AG04449 (cell line): ENCODE results near the gene SCN1B.
"Not testable (repeated sequence)": the region's sequence is repeated elsewhere in the genome, so short reads cannot be mapped to it uniquely, and the experiment has no call there.

Experiments
- CTCF ChIA-PET: fragments of 350-600 bp; formaldehyde crosslinking; extraction: SDS; loops from one replicate; lab custom pipeline; 2021; ENCODE audit warnings: antibody characterized with exemption; lab: Yijun Ruan, JAX
- POLR2A ChIA-PET: fragments of 400-600, 350-600 bp; formaldehyde crosslinking; extraction: SDS; loops from one replicate; lab custom pipeline; 2020; ENCODE audit warnings: antibody characterized with exemption, inconsistent platforms; lab: Yijun Ruan, JAX
- DNase-seq: peaks from one replicate; pipeline ENCODE4 v3.0.0-alpha.2; 2010; ENCODE audit warnings: low read depth, low spot score
- H3K4me3 ChIP-seq: 2 replicates; pipeline ENCODE4 v1.5.1; 2011; ENCODE audit warnings: low read depth, mild to moderate bottlenecking, control low read depth, low read length
- CTCF ChIP-seq: IDR thresholded peaks from one replicate; pipeline ENCODE4 v1.5.1; 2011; ENCODE audit warnings: mild to moderate bottlenecking, moderate library complexity, low read length, control low read depth, inconsistent platforms; ENCODE audit not compliant: insufficient read depth; ENCODE audit errors: missing control alignments

The SCN1B gene

GRCh38 chr19:35011737-35012682 lies 18.3 kb upstream of the SCN1B start:
- no peak overlapping the region for H3K4me3 ChIP-seq
- CTCF ChIA-PET, result interaction anchor here (0.9 to 5.6 kb wide), 10 partner anchors 10 to 85 kb away, joined by 3 to 67 read pairs (median 5); partner anchors contain the start of gene GRAMD1A

GRCh38 chr19:35013041-35013819 lies 17.0 kb upstream of the SCN1B start:
- ChIA-PET POLR2A (interaction anchor here (0.6 kb wide), 1 partner anchor 12 kb away, joined by 3 read pairs; no protein-coding TSS in a partner anchor), CTCF (interaction anchor here (0.7 to 5.6 kb wide), 13 partner anchors 8 to 86 kb away, joined by 3 to 67 read pairs (median 6); partner anchors contain the start of gene GRAMD1A)
- H3K4me3 ChIP-seq, result no peak overlapping the region
- peak; percentile 96 for TF ChIP-seq CTCF
- no peak for DNase-seq

More at GRCh38 chr19:35011737-35012682, 18.3 kb upstream of the SCN1B start:
- POLR2A ChIA-PET, result no interaction called here
- DNase-seq, result no peak
- TF ChIP-seq CTCF, result no peak

DNA sequence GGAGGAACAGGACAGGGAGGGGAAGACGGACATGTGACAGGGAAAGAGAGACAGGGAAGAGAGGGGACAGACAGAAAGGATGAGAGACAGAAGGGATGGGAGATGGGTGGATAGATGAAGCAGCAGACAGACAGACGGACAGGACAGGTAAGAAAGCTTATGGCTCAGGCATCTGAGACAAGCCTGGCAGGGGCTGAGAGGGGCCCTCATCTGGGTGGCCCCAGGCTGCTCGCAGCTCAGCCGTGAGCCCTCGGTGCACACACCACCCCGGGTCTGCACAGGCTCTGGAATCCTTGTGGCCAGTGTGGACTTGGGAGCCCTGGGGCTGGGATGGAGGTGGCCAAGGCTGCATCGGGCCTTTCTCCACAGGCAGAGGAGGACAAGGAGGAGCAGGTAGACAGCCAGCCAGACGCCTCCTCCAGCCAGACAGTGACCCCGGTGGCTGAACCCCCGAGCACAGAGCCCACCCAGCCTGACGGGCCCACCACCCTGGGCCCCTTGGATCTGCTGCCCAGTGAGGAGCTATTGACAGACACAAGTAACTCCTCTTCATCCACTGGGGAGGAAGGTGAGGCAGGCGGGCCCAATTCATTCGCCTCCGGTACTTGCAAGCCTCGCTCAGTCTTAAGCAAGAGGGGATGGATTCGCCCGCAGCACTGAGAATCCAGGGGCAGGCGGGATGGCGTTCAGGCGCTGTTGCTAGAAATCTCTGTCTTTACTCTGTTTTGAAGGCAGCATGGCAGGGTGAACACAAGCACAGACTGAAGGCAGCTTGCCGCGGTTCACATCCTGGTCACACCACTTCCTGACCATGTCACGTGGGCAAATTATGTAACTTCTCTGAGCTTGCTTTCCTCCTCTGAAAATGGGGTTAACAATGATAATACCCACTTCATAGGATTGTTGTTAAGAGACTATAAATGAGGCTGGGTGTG lies 16.2 kb upstream of the SCN1B start:
- ChIA-PET CTCF (interaction anchor here (0.7 to 5.6 kb wide), 9 partner anchors 9 to 122 kb away, joined by 3 to 67 read pairs (median 6); partner anchors contain the start of gene GRAMD1A), POLR2A (interaction anchor here (0.6 kb wide), 1 partner anchor 13 kb away, joined by 3 read pairs; no protein-coding TSS in a partner anchor)
- TF ChIP-seq CTCF, result no peak
- H3K4me3 ChIP-seq, result no peak overlapping the region
- DNase-seq, result no peak

DNA sequence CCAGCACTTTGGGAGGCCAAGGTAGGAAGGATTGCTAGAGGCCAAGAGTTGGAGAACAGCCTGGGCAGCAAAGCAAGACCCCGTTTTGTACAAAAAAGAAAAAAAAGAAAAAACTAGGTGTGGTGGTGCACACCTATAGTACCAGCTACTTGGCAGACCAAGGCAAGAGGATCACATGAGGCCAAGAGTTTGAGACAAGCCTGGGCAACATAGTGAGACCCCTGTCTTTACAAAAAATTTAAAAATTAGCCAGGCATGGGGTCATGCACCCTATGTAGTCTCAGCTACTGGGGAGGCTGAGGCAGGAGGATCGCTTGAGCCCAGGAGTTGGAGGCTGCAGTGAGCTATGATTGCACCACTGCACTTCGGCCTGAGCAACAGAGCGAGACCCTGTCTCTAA lies 15.5 kb upstream of the SCN1B start:
- POLR2A ChIA-PET, DNase-seq, H3K4me3 ChIP-seq: not testable (repeated sequence)
- CTCF ChIA-PET, result interaction anchor here (1.3 to 5.6 kb wide), 8 partner anchors 10 to 121 kb away, joined by 3 to 67 read pairs (median 6); partner anchors contain the start of gene GRAMD1A

DNA sequence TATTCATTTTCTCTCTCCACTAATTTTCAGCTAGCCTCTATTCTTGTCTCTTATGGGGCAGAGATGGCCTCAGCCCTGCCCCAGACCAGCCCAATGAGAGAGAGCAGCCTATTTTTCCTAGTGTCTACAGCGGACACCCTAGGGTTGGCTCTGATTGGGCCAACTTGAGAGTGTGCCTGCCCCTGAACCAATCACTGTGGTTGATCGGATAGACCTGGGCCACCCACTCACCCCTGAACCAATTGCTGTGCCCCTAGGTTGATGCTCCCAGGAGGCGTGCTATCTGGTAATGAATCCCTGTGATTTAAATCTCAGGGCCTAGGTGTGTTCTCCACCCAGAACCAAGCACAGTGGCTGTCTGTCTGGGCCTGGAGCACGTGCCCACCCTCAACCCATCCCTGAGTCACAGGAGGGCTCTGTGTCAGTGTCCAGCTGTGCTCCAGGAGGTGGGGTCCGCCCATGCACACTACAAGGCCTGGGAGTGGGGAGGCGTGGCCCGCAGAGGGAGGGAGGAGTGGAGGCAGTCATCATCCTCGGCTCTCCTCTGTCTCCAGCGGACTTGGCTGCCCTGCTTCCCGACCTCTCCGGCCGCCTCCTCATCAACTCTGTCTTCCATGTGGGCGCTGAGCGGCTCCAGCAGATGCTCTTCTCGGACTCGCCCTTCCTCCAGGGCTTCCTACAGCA lies 14.9 kb upstream of the SCN1B start:
- POLR2A ChIA-PET, result no interaction called here
- no peak for DNase-seq
- CTCF ChIA-PET, result interaction anchor here (1.5 to 4.6 kb wide), 6 partner anchors 10 to 46 kb away, joined by 3 to 67 read pairs (median 6); no protein-coding TSS in a partner anchor
- no peak overlapping the region for H3K4me3 ChIP-seq
- TF ChIP-seq CTCF, result no peak
